H9 (cell line): Measurements from ENCODE around the gene SIRT6. TPM values are rescaled to one million over a fixed set of nuclear protein-coding genes. Genes with fewer than 3 reads are reported as not detected.

ENCODE experiments used
- DNase-seq: peaks from one replicate; pipeline ENCODE4 v3.0.0-alpha.2; 2017
- H2AFZ ChIP-seq: one replicate; pipeline ENCODE4 v1.6.1; 2013; ENCODE audit warnings: mild to moderate bottlenecking, low read length, control low read depth, moderate library complexity
- H2AK5ac ChIP-seq: 2 replicates; pipeline ENCODE4 v1.6.1; 2013; ENCODE audit warnings: low read length, control low read depth, mixed read lengths; ENCODE audit not compliant: insufficient read length
- H2BK120ac ChIP-seq: one replicate; pipeline ENCODE4 v1.6.1; 2013; ENCODE audit warnings: low read depth, mild to moderate bottlenecking, low read length, control low read depth, inconsistent platforms; ENCODE audit not compliant: poor library complexity, severe bottlenecking
- H2BK12ac ChIP-seq: 2 replicates; pipeline ENCODE4 v1.6.1; 2013; ENCODE audit warnings: low read length, control low read depth, mixed read lengths, low read depth; ENCODE audit not compliant: insufficient read length
- H2BK15ac ChIP-seq: 2 replicates; pipeline ENCODE4 v1.6.1; 2013; ENCODE audit warnings: low read depth, low read length, control low read depth
- H2BK20ac ChIP-seq: one replicate; pipeline ENCODE4 v1.6.1; 2013; ENCODE audit warnings: low read depth, mild to moderate bottlenecking, low read length, control low read depth, inconsistent platforms; ENCODE audit not compliant: poor library complexity, severe bottlenecking
- H2BK5ac ChIP-seq: 2 replicates; pipeline ENCODE4 v1.6.1; 2013; ENCODE audit warnings: low read length, control low read depth, mixed read lengths; ENCODE audit not compliant: insufficient read length
- H3K14ac ChIP-seq: 2 replicates; pipeline ENCODE4 v1.6.1; 2013; ENCODE audit warnings: low read length, control low read depth; ENCODE audit not compliant: insufficient read depth
- H3K18ac ChIP-seq: 2 replicates; pipeline ENCODE4 v1.6.1; 2013; ENCODE audit warnings: low read depth, mild to moderate bottlenecking, mixed read lengths, low read length, control low read depth; ENCODE audit not compliant: insufficient read length
- H3K23ac ChIP-seq: 2 replicates; pipeline ENCODE4 v1.6.1; 2013; ENCODE audit warnings: low read length, control low read depth, mixed read lengths, low read depth; ENCODE audit not compliant: insufficient read length
- H3K23me2 ChIP-seq: 2 replicates; pipeline ENCODE4 v1.6.1; 2013; ENCODE audit warnings: low read depth, mild to moderate bottlenecking, mixed read lengths, low read length, control low read depth; ENCODE audit not compliant: insufficient read length, poor library complexity, severe bottlenecking
- H3K27ac ChIP-seq: 2 replicates; pipeline ENCODE4 v1.5.1; 2013; ENCODE audit warnings: low read length, control low read depth, mixed read lengths, low read depth; ENCODE audit not compliant: insufficient read length
- H3K27me3 ChIP-seq: 2 replicates; pipeline ENCODE4 v1.6.1; 2013; ENCODE audit warnings: low read length, control low read depth, inconsistent platforms; ENCODE audit not compliant: insufficient read depth
- H3K4ac ChIP-seq: 2 replicates; pipeline ENCODE4 v1.6.1; 2013; ENCODE audit warnings: low read depth, mild to moderate bottlenecking, control low read depth, inconsistent platforms, low read length, moderate library complexity
- H3K4me1 ChIP-seq: 2 replicates; pipeline ENCODE4 v1.6.1; 2013; ENCODE audit warnings: low read length, control low read depth, inconsistent platforms; ENCODE audit not compliant: insufficient read depth
- H3K4me2 ChIP-seq: 2 replicates; pipeline ENCODE4 v1.6.1; 2013; ENCODE audit warnings: low read length, control low read depth, mixed read lengths; ENCODE audit not compliant: insufficient read length, insufficient read depth
- H3K56ac ChIP-seq: 2 replicates; pipeline ENCODE4 v1.6.1; 2013; ENCODE audit warnings: low read depth, mild to moderate bottlenecking, mixed read lengths, low read length, control low read depth; ENCODE audit not compliant: insufficient read length
- H3K79me1 ChIP-seq: 2 replicates; pipeline ENCODE4 v1.6.1; 2013; ENCODE audit warnings: low read depth, mild to moderate bottlenecking, moderate library complexity, low read length, control low read depth, inconsistent platforms; ENCODE audit not compliant: insufficient read depth, poor library complexity, severe bottlenecking
- H3K79me2 ChIP-seq: 2 replicates; pipeline ENCODE4 v1.6.1; 2013; ENCODE audit warnings: low read length, control low read depth, inconsistent platforms; ENCODE audit not compliant: insufficient read depth
- H3K9ac ChIP-seq: 2 replicates; pipeline ENCODE4 v1.6.1; 2013; ENCODE audit warnings: low read length, control low read depth, mixed read lengths; ENCODE audit not compliant: insufficient read length; ENCODE audit errors: extremely low read depth
- H3K9me3 ChIP-seq: one replicate; pipeline ENCODE4 v1.6.1; 2013; ENCODE audit warnings: low read depth, low read length, inconsistent platforms; ENCODE audit not compliant: control insufficient read depth
- H3T11ph ChIP-seq: one replicate; pipeline ENCODE4 v1.6.1; 2013; ENCODE audit warnings: mild to moderate bottlenecking, low read length, control low read depth, inconsistent platforms
- H4K20me1 ChIP-seq: one replicate; pipeline ENCODE4 v1.6.1; 2013; ENCODE audit not compliant: control insufficient read depth, insufficient read length, insufficient read depth
- H4K5ac ChIP-seq: 2 replicates; pipeline ENCODE4 v1.6.1; 2013; ENCODE audit warnings: low read depth, mild to moderate bottlenecking, mixed read lengths, low read length, control low read depth; ENCODE audit not compliant: insufficient read length
- H4K8ac ChIP-seq: replicated peaks from 2 replicates; pipeline ENCODE4 v1.6.1; 2013; ENCODE audit warnings: low read length, control low read depth, mixed read lengths, low read depth; ENCODE audit not compliant: insufficient read length
- H4K91ac ChIP-seq: 2 replicates; pipeline ENCODE4 v1.6.1; 2013; ENCODE audit warnings: low read depth, mild to moderate bottlenecking, moderate library complexity, mixed read lengths, low read length, control low read depth; ENCODE audit not compliant: insufficient read length
- H3K27ac Mint-ChIP-seq, 3 experiments: 2 replicates in 2 of 3; 3 replicates in 1 of 3; pipeline ENCODE4 v1.8.0; 2020 to 2021; ENCODE audit warnings: mixed read lengths in 3 of 3, mild to moderate bottlenecking in 1 of 3, moderate library complexity in 1 of 3
- H3K27me3 Mint-ChIP-seq: 2 replicates; pipeline ENCODE4 v1.8.0; 2021; ENCODE audit warnings: low read depth, mild to moderate bottlenecking, moderate library complexity, mixed read lengths
- H3K36me3 Mint-ChIP-seq, 3 experiments: 2 replicates in 2 of 3; 3 replicates in 1 of 3; pipeline ENCODE4 v1.8.0; 2020 to 2021; ENCODE audit warnings: low read depth in 3 of 3, mixed read lengths in 3 of 3; ENCODE audit not compliant: insufficient read depth in 1 of 3
- H3K4me1 Mint-ChIP-seq, 2 experiments: 2 replicates each; pipeline ENCODE4 v1.8.0; 2020; ENCODE audit warnings: mixed read lengths in 2 of 2
- H3K4me3 Mint-ChIP-seq, 2 experiments: 2 replicates in 1 of 2; 3 replicates in 1 of 2; pipeline ENCODE4 v1.8.0; 2020 to 2021; ENCODE audit warnings: mild to moderate bottlenecking in 2 of 2, mixed read lengths in 2 of 2, moderate library complexity in 1 of 2
- H3K9me3 Mint-ChIP-seq, 2 experiments: 2 replicates in 1 of 2; 3 replicates in 1 of 2; pipeline ENCODE4 v1.8.0; 2020; ENCODE audit warnings: mild to moderate bottlenecking in 2 of 2, mixed read lengths in 2 of 2, moderate library complexity in 1 of 2
- WGBS: extraction: QIAGEN DNeasy Blood & Tissue Kit; methylation state at CpG from one replicate; pipeline ENCODE4 v1.1.7; 2013; ENCODE audit warnings: missing lambda C conversion rate, low lambda C conversion rate, mixed read lengths; ENCODE audit not compliant: insufficient read length; ENCODE audit errors: extremely low coverage; 5-methylcytosine and 5-hydroxymethylcytosine counted together
- total RNA-seq: library from RNA; stranded (reverse); gene quantifications from 2 replicates; pipeline ENCODE4 v1.2.1, GENCODE V29; 2021
- TF ChIP-seq, protein P1 (sequence below): fragments of 200-600 bp; sonication (generic); conservative IDR thresholded peaks from 3 replicates; pipeline ENCODE4 v1.8.0; 2021; ENCODE audit warnings: antibody characterized with exemption, mild to moderate bottlenecking

Gene SIRT6
- total RNA-seq, 1 experiment from 2014 or later = 24.9 TPM

DNA sequence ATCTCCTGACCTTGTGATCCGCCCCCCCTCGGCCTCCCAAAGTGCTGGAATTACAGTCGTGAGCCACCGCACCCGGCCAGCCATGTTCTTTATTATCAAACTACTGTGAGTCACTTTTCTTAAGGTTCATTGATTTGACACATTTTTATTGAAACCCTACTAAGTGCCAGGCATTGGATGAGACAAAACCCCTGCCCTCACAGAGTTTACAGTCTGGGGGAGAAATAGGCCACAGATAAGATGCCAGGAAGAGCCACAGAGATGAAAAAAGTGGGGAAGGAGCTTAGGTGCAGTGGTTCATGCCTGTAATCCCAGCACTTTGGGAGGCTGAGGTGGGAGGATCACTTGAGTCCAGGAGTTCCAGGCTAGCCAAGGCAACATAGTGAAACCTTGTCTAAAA lies 43.9 kb downstream of the SIRT6 start:
- H2AFZ ChIP-seq = no peak overlapping the region
- TF ChIP-seq, protein P1, sequence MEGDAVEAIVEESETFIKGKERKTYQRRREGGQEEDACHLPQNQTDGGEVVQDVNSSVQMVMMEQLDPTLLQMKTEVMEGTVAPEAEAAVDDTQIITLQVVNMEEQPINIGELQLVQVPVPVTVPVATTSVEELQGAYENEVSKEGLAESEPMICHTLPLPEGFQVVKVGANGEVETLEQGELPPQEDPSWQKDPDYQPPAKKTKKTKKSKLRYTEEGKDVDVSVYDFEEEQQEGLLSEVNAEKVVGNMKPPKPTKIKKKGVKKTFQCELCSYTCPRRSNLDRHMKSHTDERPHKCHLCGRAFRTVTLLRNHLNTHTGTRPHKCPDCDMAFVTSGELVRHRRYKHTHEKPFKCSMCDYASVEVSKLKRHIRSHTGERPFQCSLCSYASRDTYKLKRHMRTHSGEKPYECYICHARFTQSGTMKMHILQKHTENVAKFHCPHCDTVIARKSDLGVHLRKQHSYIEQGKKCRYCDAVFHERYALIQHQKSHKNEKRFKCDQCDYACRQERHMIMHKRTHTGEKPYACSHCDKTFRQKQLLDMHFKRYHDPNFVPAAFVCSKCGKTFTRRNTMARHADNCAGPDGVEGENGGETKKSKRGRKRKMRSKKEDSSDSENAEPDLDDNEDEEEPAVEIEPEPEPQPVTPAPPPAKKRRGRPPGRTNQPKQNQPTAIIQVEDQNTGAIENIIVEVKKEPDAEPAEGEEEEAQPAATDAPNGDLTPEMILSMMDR = no peak
- no peak overlapping the region for H3K4ac ChIP-seq
- H3K4me1 ChIP-seq = no peaks in the 10 kb centered on the region; the same call in 1 of the 2 replicates
- no peak overlapping the region for H2BK15ac ChIP-seq
- no peak overlapping the region for H3T11ph ChIP-seq
- H2BK5ac ChIP-seq = no peak overlapping the region
- H3K4me1 Mint-ChIP-seq = peaks cover 2 to 8% of the 10 kb centered on the region in 2 experiments; a peak in 3 of 4 replicates
- DNase-seq = no peak
- no peak overlapping the region for H3K27ac Mint-ChIP-seq
- H3K9me3 Mint-ChIP-seq = no peaks in the 10 kb centered on the region; a peak in 1 of 5 replicates
- no peaks in the 10 kb centered on the region for H3K79me1 ChIP-seq
- no peak overlapping the region for H3K14ac ChIP-seq
- H2BK120ac ChIP-seq = no peak overlapping the region
- no peak overlapping the region for H3K27ac ChIP-seq
- H2BK12ac ChIP-seq = no peak overlapping the region
- H2BK20ac ChIP-seq = no peak overlapping the region
- H3K9ac ChIP-seq = no peak overlapping the region
- no peaks in the 10 kb centered on the region for H3K23me2 ChIP-seq
- H3K27me3 ChIP-seq = no peaks in the 10 kb centered on the region
- H3K4me2 ChIP-seq = no peak overlapping the region
- no peaks in the 10 kb centered on the region for H4K20me1 ChIP-seq
- no peak overlapping the region for H4K91ac ChIP-seq
- no peak overlapping the region for H3K18ac ChIP-seq
- no peak overlapping the region for H4K8ac ChIP-seq
- peaks cover 13% of the 10 kb centered on the region for H3K27me3 Mint-ChIP-seq
- no peaks in the 10 kb centered on the region for H3K79me2 ChIP-seq
- no peak overlapping the region for H3K4me3 Mint-ChIP-seq
- no peak overlapping the region for H4K5ac ChIP-seq
- H3K23ac ChIP-seq = no peak overlapping the region
- no CpG with 5 or more reads among the region's 5 CpGs for WGBS
- H3K36me3 Mint-ChIP-seq = no peaks in the 10 kb centered on the region
- no peak overlapping the region for H3K56ac ChIP-seq
- no peak overlapping the region for H2AK5ac ChIP-seq
- no peaks in the 10 kb centered on the region for H3K9me3 ChIP-seq
